GM21528 (cell line): ENCODE results near the gene GTF2IRD2.
"Not testable (repeated sequence)": the region's sequence is repeated elsewhere in the genome, so short reads cannot be mapped to it uniquely, and the experiment has no call there.

ENCODE experiments used
- ATAC-seq: cut with Tn5 transposase; IDR thresholded peaks from one replicate; pipeline ENCODE4 v1.9.1; 2021; ENCODE audit warnings: mild to moderate bottlenecking, moderate library complexity; ENCODE audit not compliant: unreplicated experiment, low FRiP score

The GTF2IRD2 gene

DNA sequence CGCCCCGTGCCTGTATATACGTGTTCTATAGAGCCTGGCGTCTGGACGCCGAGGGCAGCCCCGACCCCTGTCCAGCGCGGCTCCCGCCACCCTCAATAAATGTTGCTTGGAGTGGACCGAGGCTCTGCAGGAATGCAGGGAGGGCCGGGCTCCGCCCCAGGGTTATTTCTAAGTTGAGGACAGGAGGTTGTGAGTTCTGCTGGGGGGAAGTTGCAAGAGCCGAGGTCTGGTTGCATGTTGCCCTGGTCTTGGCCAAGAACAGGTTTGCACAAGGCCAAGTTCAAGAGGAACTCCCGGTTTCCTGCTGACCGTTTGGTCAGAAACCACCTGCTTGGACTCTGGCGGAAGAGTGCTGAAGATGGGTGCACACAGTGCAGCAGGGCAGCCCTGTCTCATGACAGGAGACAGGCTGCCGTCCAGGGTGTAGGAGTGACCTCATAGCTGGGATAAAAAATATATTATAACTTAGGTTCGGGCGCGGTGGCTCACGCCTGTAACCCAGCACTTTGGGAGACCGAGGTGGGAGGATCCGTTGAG lies 62.1 kb downstream of the GTF2IRD2 start:
- not testable (repeated sequence) for ATAC-seq

DNA sequence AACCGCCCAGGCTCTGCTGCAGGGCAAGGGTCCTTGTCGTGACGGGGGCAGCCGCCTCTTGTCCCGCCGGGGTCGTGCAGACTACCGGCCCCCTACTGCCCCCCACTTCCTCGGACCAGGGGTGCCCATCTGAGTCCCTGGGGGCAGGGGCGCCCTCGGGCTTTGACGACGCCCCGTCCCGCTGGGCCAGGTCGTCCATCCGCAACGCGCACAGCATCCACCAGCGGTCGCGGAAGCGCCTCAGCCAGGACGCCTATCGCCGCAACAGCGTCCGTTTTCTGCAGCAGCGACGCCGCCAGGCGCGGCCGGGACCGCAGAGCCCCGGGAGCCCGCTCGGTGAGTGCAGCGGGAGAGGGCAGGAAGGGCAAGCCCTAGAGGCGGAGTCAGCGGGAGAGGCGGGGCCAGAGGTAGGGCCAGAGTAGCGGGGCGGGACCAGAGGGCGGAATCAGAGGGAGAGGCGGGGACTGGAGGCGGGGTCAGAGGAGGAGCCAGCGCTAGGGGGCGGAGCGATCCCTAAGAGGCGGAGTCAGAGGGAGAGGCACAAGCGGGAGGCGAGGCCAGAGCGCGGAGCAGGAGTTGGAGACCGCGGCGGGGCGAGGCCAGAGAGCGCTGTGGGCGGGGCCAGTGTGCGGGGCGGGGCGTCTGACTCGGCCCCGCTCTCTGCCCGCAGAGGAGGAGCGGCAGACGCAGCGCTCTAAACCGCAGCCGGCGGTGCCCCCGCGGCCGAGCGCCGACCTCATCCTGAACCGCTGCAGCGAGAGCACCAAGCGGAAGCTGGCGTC lies 62.8 kb downstream of the GTF2IRD2 start:
- ATAC-seq = peak; percentile 89

DNA sequence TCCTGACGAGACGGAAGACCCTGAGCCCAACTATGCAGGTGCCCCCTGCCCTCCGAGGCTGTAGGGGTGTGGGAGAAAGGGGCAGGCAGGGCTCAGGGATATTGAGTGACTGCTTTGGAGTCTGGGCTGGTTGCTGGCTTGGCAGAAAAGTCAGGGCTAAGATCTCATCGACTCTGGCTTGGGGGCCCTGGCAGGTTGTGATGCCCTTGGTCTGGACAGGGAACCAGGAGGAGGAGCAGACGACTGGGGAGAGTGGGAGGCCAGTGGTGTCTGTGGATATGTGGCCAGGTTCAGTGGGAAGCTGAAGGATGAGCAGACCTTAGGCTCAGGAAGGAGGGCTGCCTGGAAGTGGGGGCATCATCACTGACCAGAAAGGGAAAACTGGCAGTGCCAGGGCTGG lies 67.8 kb downstream of the GTF2IRD2 start:
- not testable (repeated sequence) for ATAC-seq

DNA sequence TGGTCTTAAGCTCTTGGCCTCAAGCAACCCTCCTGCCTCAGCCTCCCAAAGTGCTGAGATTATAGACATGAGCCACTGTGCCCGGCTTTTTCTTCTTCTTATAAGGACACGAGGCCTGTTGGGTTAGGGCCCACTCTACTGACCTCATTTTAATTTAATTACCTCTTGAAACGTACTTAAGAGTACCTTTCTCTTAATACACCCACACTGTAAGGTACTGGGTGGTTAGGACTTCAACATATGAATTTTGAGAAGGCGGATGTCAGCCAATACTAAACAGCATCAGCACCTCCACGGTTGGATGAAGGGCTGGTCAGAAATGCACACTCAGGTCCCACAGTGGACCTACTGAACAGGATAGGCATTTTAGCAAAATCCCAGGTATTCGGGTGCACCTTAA lies 69.7 kb downstream of the GTF2IRD2 start:
- ATAC-seq = not testable (repeated sequence)

DNA sequence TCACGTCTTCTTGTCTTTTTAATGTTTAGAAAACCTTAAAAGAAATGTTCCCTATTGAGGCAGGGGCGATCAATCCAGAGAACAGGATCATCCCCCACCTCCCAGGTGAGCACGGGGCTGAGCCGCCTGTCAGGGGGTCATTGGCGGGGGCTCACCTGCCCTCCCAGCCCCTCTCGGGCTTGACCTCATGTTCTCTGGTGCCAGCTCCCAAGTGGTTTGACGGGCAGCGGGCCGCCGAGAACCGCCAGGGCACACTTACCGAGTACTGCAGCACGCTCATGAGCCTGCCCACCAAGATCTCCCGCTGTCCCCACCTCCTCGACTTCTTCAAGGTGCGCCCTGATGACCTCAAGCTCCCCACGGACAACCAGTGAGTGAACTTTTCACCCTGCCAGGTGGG lies 72.4 kb downstream of the GTF2IRD2 start:
- ATAC-seq = not testable (repeated sequence)

DNA sequence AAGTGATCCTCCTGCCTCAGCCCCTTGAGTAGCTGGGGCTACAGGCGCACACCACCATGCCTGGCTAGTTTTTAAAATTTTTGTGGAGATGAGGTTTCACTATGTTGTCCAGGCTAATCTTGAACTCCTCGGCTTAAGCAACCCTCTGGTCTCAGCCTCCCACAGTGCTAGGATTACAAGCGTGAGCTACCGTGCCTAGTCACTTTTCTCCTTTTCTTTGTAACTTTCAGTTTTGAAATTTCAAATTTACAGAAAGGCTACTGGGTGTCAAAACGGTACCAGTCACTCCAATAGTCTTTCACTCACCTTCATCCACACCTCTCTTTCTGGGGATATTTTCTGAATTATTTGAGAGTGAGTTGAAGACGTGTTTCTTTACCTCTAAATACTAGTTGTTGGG lies 76.3 kb downstream of the GTF2IRD2 start:
- ATAC-seq = not testable (repeated sequence)

DNA sequence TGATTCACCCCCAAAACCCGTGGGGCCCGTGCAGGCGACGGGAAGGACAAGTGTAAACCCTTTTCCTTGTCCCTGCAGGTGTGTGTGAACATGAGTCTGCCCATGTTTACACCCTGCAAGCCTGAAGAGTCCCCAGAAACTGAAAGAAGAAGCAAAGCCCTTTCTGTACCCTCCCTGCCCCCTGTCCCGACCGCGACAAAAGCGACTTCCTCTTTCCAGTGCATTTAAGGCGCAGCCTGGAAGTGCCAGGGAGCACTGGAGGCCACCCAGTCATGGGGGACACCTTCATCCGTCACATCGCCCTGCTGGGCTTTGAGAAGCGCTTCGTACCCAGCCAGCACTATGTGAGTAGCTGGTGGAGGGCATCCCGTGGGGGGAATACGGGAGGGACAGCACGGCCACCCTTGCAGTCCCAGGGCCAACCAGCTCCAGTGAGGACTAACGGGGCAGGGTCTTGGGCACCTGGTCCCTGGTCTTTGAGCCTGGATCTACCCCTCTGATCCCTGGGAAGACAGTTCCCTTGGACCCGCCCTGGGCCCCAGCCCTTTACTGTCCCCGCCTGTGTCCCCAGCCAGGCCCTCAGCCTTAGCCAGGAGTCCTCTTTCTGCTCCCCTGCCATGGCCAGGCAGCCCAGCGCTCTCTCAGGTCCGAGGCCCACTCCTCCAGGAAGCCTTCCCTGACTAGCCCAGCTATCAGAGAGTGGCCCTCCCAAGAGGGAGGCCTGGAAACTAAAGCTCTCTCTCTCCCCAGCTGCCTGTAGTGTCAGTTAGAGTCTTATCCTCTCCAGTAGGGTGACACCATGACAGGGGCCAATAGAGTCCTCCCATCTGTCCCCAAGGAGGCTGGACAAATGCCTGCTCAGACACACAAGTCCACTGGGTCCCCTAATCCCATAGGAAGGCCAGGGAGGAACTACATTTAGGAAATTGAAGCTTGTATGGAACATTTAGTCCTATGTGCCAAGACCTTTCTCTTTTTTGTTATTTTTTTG lies 77.3 kb downstream of the GTF2IRD2 start, which contains the start of gene NCF1:
Gene NCF1, plus strand, starts transcription at position 252 of the 991 bp plus-strand sequence. Its CDS starts 21 bp downstream, at position 273.
- ATAC-seq = not testable (repeated sequence)

DNA sequence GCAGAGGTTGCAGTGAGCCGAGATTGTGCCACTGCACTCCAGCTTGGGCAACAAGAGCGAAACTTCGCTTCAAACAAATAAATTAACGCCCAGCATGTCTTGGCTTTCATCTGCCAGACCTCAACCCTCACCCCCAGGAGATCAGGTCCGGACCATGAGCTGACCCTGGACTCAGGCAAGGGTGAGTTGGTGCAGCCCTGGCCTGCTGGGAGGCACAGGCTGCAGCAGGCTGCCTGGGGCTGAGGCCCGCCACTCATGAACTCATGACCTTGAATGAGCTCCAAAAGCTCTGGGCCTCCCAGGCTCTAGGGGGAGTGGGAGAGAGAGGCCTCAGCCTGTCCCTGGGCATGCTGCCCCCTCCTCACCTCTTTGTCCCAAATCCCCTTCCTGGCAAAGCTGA lies 79.3 kb downstream of the GTF2IRD2 start:
- ATAC-seq = not testable (repeated sequence)

DNA sequence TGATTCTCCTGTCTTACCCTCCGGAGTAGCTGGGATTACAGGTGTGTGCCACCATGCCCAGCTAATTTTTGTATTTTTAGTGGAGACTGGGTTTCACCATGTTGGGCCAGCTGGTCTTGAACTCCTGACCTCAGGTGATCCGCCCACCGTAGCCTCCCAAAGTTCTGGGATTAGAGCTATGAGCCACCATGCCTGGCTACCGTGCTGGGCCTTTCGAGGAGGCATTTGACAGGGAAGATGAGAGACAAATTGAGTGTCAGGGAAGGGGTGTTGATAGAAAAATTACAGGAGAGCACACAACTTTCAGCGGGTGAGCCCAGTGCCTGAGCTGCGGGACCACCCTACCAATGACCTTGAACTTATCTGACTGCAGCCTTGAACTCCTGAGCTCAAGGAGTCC lies 81.3 kb downstream of the GTF2IRD2 start:
- not testable (repeated sequence) for ATAC-seq

DNA sequence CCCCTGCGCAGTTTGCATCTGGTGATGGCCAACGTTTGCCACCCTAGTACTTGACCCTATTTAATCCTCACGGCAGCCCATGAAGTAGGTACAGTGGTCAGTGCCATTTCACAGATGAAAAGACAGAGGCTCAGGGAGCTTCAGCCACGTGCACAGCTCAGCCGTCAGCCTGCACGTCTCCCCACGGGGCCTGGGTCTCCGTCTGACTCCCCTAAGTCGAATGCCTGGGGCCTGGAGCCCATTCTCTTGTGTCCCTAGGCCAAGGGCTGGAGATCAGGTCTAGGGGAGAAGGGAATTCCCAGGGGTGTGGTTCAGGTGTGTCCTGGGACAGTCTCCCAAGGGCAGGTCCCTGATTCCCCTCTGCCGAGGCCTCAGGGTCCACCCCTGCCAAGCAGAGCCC lies 84.4 kb downstream of the GTF2IRD2 start:
- ATAC-seq = not testable (repeated sequence)

DNA sequence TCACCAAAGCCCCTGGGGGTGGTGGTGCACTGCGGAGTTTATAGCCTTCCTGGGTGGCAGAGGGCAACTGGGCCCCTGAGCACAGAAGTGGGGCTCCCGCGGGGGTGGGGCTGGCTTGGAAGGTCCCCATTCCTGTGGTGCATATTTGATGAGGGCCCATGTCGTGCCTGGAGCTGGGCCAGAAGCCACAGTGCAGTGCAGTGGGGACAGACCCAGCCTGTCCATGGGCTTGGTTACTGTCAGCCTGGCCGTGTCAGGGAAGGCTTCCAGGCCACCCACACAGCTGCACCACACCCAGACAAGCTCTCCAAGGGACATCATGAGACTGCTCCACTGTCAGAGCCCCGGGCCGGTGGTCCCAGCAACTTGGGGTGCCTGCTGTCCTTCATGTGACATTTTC lies 84.9 kb downstream of the GTF2IRD2 start:
- ATAC-seq = not testable (repeated sequence)

DNA sequence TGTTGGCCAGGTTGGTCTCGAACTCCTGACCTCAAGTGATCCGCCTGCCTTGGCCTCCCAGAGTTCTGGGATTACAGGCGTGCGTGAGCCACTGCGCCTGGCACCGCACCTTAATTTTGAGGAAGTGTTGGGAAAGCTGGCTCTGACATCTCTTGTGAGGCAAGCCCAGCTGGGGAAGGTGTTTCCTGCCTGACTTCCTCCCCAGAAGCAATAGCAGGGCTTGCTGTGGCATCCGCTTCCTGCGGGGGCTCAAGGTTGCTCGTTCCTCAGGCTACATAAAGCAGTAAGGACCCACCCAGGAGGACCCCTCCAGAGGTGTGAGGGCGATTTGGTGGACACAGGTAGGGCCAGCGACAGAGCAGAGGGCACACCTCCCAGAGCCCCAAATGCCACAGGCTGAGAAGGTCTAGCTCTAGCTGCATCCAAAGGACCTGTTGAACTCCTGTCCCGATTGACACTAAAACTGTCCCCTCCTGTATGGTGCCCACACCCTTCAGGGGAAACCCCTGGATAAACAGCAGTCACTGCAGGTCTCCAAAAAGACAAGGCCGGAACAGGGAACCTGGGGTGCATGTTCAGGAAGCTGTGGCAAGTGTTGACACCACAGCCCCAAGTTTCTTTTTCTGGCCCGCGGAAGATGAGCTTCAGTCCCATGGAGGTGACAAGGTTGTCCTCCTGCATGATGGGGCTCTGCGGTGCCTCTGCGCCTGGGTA lies 86.0 kb downstream of the GTF2IRD2 start:
- peak; percentile 25 for ATAC-seq

DNA sequence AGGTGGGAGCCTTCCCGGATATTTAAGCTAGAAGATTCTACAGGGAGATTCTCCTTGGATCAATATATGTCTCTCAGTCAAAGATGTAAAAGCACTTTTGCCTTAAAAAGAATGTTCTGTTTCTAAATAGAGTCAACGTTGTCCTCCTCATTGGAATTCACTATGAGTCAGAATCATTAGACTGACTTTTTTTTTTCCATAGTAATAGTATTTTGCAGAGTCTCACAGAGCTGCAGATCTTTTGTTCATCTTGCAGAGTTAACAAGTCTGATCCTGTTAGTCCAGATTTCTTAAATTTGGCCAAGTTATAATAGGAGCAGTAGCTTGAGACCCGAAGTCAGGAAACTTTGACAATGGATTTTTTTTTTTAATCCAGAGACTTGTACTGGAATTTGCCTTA lies 92.4 kb downstream of the GTF2IRD2 start:
- not testable (repeated sequence) for ATAC-seq

DNA sequence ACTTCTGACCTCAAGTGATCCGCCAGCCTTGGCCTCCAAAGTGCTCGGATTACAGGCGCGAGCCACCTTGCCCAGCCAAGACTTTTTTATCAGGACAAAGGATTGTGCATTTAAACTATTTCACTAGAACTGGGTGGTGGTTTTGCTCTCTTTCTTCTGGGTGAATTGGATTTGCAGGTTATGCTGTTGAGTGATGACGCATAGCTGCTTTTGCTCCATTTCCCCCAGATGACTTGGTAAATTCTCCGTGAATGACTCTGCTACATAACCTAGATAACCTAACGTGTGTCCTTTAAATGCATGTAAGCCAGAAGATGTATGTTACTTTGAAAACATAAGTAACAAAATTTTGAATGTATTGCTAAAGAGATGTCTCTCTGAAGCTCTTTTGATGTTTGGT lies 93.1 kb downstream of the GTF2IRD2 start:
- ATAC-seq = not testable (repeated sequence)

DNA sequence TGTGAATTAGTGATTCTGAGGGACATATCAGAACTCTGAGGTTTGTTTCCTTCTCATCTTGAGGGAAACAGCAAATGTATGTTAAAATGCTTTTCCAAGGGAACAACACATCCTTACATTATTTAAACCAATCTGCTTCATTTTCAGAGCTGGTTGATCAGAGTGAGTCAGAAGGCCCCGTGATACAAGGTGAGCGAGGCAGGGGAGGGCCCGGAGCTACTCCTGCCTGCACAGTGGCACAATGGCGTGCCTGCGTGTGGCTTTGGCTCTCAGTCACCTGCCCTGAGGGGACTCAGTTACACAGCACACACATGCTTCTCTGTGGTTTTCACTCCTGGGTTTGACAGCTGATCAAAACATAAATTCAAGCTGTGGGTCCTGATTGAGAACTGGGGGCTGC lies 94.7 kb downstream of the GTF2IRD2 start:
- not testable (repeated sequence) for ATAC-seq

DNA sequence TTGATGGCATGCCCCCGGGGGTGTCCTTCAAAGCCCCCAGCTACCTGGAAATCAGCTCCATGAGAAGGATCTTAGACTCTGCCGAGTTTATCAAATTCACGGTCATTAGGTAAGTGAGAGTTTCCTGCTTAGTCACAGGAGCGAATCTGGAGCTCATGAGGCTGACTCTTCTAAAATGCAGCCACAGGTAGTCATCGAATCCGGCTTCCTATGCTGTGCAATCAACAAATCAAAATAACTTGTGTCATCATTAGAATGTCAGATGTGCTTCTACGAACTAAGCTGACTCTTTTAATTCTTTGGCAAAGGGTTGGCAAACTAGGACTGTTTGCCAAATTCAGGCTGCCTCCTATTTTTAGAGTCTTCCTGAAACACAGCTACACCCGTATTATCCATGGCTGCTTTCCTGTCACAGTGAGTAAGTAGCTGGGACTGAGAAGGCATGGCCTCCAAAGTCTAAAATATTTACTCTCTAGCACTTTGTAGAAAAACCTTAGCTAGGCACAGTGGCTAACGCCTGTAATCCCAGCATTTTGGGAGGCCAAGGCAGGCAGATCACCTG lies 97.4 kb downstream of the GTF2IRD2 start:
- not testable (repeated sequence) for ATAC-seq
